Uterus (tissue), 4 donors: Measurements from ENCODE around the gene TMEM132C. TPM values are rescaled to one million over a fixed set of nuclear protein-coding genes. Genes with fewer than 3 reads are reported as not detected.
"Not testable (repeated sequence)": the region's sequence is repeated elsewhere in the genome, so short reads cannot be mapped to it uniquely, and the experiment has no call there.

Experiments
- DNase-seq, 2 donors: peaks; one replicate each; pipeline ENCODE4 v3.0.0-alpha.2; 2019 to 2020
- H3K27ac ChIP-seq, 2 donors: fragments of 200-600 bp; sonication (generic); 1 replicate in 1 of 2; 2 replicates in 1 of 2; pipeline ENCODE4 v1.5.1; 2016 to 2018
- H3K27me3 ChIP-seq, 2 donors: fragments of 200-600 bp; sonication (generic); one replicate each; pipeline ENCODE4 v1.5.1; 2018 to 2019; ENCODE audit warnings: control low read depth in 1 of 2
- H3K36me3 ChIP-seq, 2 donors: fragments of 200-600 bp; sonication (generic); one replicate each; pipeline ENCODE4 v1.5.1; 2019; ENCODE audit warnings: control low read depth in 1 of 2
- H3K4me1 ChIP-seq, 2 donors: fragments of 200-600 bp; sonication (generic); one replicate each; pipeline ENCODE4 v1.5.1; 2018 to 2019; ENCODE audit warnings: control low read depth in 1 of 2
- H3K4me3 ChIP-seq, 2 donors: fragments of 200-600 bp; sonication (generic); 1 replicate in 1 of 2; 2 replicates in 1 of 2; pipeline ENCODE4 v1.5.1; 2018 to 2019; ENCODE audit warnings: mild to moderate bottlenecking in 1 of 2
- H3K9me3 ChIP-seq, 2 donors: fragments of 200-600 bp; sonication (generic); one replicate each; pipeline ENCODE4 v1.5.1; 2019; ENCODE audit warnings: control low read depth in 1 of 2
- POLR2A ChIP-seq, 2 donors: fragments of 450-650 bp; IDR thresholded peaks; one replicate each; pipeline ENCODE4 v1.6.1; 2016; ENCODE audit warnings: antibody characterized with exemption in 2 of 2, mild to moderate bottlenecking in 1 of 2, moderate library complexity in 1 of 2
- intact Hi-C: fragments of 100-400 bp; cut with DNase I; formaldehyde crosslinking; loops from one replicate; pipeline ENCODE4 v1.15.1; 2023; ENCODE audit warnings: low total_unique reads
- total RNA-seq, 4 donors: library from RNA; depleted of rRNA in 3 of 4; stranded (reverse); fragments of >200 nt in 3 of 4; gene quantifications; one replicate each; pipeline versions ENCODE4 v1.1.0 to v1.2.4, GENCODE V29; 2014 to 2023
- TF ChIP-seq, protein P1 (sequence below), 4 experiments: fragments of 200-600 bp in 2 of 4; fragments of 450-650 bp in 2 of 4; sonication (generic) in 2 of 4; IDR thresholded peaks; one replicate each; pipeline ENCODE4 v1.5.1; 2016 to 2019; ENCODE audit warnings: antibody characterized with exemption in 4 of 4, mild to moderate bottlenecking in 2 of 4, moderate library complexity in 1 of 4
- donor health status: DM: yes; HTN: yes; CAD: no.

Gene TMEM132C
- total RNA-seq, 4 donors from 2014 or later = 0.26 to 48.3 (median 5.0) TPM

DNA sequence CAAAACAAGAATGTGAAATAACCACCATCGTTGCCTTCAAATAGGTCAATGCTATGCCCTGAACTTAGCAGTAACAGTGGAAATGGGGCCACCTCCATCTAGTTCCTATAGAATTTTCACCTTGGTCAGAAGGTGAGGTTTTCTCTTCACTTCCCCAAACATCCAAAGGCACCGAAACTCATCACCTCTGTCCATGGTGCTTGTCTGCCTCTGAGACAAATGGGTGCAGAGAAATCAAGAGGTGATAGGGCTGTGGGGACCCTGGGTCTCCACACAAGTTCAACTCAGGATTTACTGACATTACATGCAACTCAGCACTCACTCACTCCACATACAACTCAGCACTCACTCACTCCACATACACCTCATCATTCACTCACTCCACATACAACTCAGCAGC is 26.2 kb upstream of the TMEM132C start:
- intact Hi-C loops = no loop called here
- Histone ChIP-seq H3K36me3 (no peaks in the 10 kb centered on the region), H3K4me3 (no peak overlapping the region), H3K27ac (no peak overlapping the region), H3K4me1 (no peaks in the 10 kb centered on the region), H3K27me3 (no peaks in the 10 kb centered on the region), H3K9me3 (no peaks in the 10 kb centered on the region)
- TF ChIP-seq, protein P1, sequence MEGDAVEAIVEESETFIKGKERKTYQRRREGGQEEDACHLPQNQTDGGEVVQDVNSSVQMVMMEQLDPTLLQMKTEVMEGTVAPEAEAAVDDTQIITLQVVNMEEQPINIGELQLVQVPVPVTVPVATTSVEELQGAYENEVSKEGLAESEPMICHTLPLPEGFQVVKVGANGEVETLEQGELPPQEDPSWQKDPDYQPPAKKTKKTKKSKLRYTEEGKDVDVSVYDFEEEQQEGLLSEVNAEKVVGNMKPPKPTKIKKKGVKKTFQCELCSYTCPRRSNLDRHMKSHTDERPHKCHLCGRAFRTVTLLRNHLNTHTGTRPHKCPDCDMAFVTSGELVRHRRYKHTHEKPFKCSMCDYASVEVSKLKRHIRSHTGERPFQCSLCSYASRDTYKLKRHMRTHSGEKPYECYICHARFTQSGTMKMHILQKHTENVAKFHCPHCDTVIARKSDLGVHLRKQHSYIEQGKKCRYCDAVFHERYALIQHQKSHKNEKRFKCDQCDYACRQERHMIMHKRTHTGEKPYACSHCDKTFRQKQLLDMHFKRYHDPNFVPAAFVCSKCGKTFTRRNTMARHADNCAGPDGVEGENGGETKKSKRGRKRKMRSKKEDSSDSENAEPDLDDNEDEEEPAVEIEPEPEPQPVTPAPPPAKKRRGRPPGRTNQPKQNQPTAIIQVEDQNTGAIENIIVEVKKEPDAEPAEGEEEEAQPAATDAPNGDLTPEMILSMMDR (IDR thresholded peaks at IDR 0.05) = no peak
- TF ChIP-seq POLR2A (IDR thresholded peaks at IDR 0.05) = no peak
- no peak for DNase-seq

DNA sequence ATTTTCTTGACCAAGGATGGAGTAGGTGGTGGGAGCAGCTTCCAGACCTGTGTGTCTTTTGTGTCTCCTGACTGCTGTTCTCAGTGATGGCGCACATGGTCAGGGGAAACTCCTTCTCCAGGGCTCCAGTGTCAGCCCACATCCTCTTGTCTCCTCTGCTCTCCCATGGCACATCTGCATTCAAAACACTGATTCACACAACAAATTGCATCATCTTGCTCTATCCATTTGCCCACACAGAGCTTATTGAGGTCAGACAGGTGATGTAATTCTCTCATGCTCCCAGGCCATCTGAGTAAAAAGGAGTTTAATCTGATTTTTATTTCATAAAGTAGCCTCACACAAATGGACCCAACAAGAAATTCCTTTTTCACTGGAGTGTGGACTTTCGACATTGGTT is 21.8 kb upstream of the TMEM132C start:
- H3K9me3 ChIP-seq = no peaks in the 10 kb centered on the region
- H3K27me3 ChIP-seq = no peaks in the 10 kb centered on the region
- H3K4me1 ChIP-seq = no peaks in the 10 kb centered on the region
- no peak for DNase-seq
- no peak overlapping the region for H3K4me3 ChIP-seq
- TF ChIP-seq, protein P1 (IDR thresholded peaks at IDR 0.05) = no peak
- TF ChIP-seq POLR2A (IDR thresholded peaks at IDR 0.05) = no peak
- intact Hi-C loops = no loop called here
- H3K27ac ChIP-seq = no peak overlapping the region
- no peaks in the 10 kb centered on the region for H3K36me3 ChIP-seq

DNA sequence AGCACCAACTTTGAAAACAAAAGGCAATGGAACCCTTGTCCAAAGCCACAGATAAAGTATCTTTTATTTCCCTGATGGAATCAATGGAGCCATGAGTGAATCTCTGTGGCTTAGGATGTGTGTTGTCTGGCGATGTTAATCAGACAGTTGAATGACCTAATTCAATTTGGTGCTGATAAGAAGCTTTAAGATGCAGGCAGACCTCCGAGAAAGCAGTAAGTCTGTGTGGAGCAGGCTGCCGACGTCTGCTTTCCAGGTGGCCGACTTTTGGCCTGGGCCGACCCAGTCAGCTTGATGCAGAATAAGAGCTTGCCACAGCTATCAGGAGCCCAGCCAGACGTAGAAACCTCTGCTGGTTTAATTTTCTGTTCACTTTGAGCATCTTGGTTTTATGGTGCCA is 21.1 kb upstream of the TMEM132C start:
- intact Hi-C loops = no loop called here
- H3K4me1 ChIP-seq = no peaks in the 10 kb centered on the region
- no peak for DNase-seq
- no peaks in the 10 kb centered on the region for H3K9me3 ChIP-seq
- TF ChIP-seq, protein P1 (IDR thresholded peaks at IDR 0.05) = no peak
- no peak for TF ChIP-seq POLR2A (IDR thresholded peaks at IDR 0.05)
- H3K27me3 ChIP-seq = no peaks in the 10 kb centered on the region
- H3K36me3 ChIP-seq = no peaks in the 10 kb centered on the region
- no peak overlapping the region for H3K4me3 ChIP-seq
- no peak overlapping the region for H3K27ac ChIP-seq

DNA sequence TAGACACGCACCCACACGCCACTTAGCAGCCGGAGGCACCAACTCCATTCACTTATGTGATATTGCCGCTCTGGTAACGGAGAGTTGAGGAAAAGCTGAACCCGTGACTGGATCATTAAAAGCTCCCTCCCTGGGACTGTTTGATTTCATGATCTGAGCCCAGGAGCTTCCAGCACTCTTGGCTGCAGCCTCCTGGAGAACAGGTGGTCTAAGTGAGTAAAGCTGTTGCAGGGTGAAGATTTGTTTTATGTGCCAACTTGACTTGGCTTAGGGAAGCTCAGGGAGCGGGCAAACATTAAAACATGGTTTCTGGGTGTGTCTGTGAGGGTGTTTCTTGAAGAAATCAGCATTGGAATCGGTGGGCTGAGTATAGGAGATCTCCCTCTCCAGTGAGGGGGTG is 16.9 kb upstream of the TMEM132C start:
- no peak for TF ChIP-seq POLR2A (IDR thresholded peaks at IDR 0.05)
- TF ChIP-seq, protein P1 (IDR thresholded peaks at IDR 0.05) = no peak
- intact Hi-C loops = no loop called here

DNA sequence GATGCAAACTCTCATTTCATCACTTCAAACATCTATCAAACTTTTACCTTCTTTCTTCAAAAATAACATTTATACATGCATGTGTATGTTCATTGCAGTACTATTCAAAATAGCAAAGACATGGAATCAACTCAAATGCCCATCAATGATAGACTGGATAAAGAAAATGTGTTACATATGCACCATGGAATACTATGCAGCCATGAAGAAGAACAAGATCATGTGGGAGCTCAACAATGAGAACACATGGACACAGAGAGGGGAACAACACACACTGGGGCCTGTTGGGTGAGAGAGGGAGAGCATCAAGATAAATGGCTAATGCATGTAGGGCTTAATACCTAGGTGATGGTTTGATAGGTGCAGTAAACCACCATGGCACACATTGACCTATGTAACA is 13.1 kb upstream of the TMEM132C start:
- intact Hi-C loops, H3K27me3 ChIP-seq: not testable (repeated sequence)

More for the DNA sequence above, 16.9 kb upstream of the TMEM132C start:
- H3K4me3 ChIP-seq = no peak overlapping the region
- no peaks in the 10 kb centered on the region for H3K9me3 ChIP-seq
- H3K36me3 ChIP-seq = no peaks in the 10 kb centered on the region
- no peaks in the 10 kb centered on the region for H3K27me3 ChIP-seq
- H3K27ac ChIP-seq = no peak overlapping the region
- no peak for DNase-seq
- no peaks in the 10 kb centered on the region for H3K4me1 ChIP-seq

More for the DNA sequence above, 13.1 kb upstream of the TMEM132C start:
- not testable (repeated sequence) for H3K36me3 ChIP-seq, H3K4me1 ChIP-seq, H3K9me3 ChIP-seq, DNase-seq, H3K4me3 ChIP-seq, H3K27ac ChIP-seq
